Activated CD8-positive, alpha-beta memory T cell treated with anti-CD3 and anti-CD28 coated beads, Interleukin-2, amount 10 ng/mL, durations not matched to agents 7 days and 5 days (primary cell): ENCODE measurements around the gene RASSF8. TPM values are rescaled to one million over a fixed set of nuclear protein-coding genes. Genes with fewer than 3 reads are reported as not detected.

Experiments
- ATAC-seq: fragments of 150-1000 bp; cut with Tn5 transposase; one replicate; pipeline ENCODE4 v1.10.0; 2021; ENCODE audit warnings: moderate library complexity
- CTCF ChIA-PET: fragments of 350-600 bp; sonication (Branson Sonifier 250); formaldehyde crosslinking; loops from one replicate; lab custom pipeline; 2021; ENCODE audit warnings: antibody characterized with exemption; lab: Charles Lee
- DNase-seq: peaks from one replicate; pipeline ENCODE4 v3.0.0-alpha.2; 2020
- H3K27ac Mint-ChIP-seq: one replicate; pipeline ENCODE4 v1.8.0; 2021; ENCODE audit warnings: mild to moderate bottlenecking, mixed read lengths
- H3K27me3 Mint-ChIP-seq: one replicate; pipeline ENCODE4 v1.8.0; 2021; ENCODE audit warnings: mixed read lengths
- H3K36me3 Mint-ChIP-seq: one replicate; pipeline ENCODE4 v1.8.0; 2021; ENCODE audit warnings: mild to moderate bottlenecking, mixed read lengths
- H3K4me1 Mint-ChIP-seq: one replicate; pipeline ENCODE4 v1.8.0; 2021; ENCODE audit warnings: mixed read lengths
- H3K4me3 Mint-ChIP-seq: one replicate; pipeline ENCODE4 v1.8.0; 2021; ENCODE audit warnings: mild to moderate bottlenecking, moderate library complexity, mixed read lengths
- H3K9me3 Mint-ChIP-seq: one replicate; pipeline ENCODE4 v1.8.0; 2022; ENCODE audit warnings: low read depth, mixed read lengths
- total RNA-seq, 2 experiments: library from RNA; stranded (reverse); gene quantifications; one replicate each; pipeline ENCODE4 v1.2.3, GENCODE V29; 2021

RASSF8 gene
- total RNA-seq, 2 experiments from 2014 or later, result 1.4 to 1.5 TPM

DNA sequence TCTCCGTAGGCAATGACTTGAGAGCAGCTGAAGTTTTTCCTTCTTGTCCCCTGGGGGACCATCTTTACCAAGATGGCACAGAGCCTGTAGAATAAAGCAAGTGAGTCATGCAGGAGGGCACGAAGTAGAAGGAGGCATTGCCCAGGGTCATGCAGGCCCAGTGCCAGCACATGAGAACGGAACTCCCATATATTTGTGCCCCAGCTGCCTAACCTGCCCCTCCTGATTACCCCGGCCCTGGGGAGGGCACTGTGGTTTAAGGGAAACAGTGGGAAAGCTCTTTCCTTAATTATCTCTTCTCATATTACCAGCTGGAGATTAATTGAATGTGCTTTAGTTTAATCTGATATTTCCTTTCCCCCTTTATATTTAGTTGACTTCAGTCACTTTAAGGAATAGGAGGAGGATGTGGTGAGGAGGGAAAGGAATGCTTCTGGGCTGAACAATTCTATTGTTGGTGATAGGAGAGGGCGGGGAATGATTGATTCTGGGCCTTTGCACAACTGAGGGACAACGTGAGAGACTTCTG is 51.9 kb downstream of the RASSF8 start:
- no peak for DNase-seq
- no peak for ATAC-seq
- Mint-ChIP-seq H3K4me3 (no peak overlapping the region), H3K9me3 (no peaks in the 10 kb centered on the region), H3K27ac (no peak overlapping the region), H3K4me1 (no peaks in the 10 kb centered on the region), H3K36me3 (no peaks in the 10 kb centered on the region), H3K27me3 (peaks cover 7% of the 10 kb centered on the region)
- CTCF ChIA-PET, result no interaction called here

DNA sequence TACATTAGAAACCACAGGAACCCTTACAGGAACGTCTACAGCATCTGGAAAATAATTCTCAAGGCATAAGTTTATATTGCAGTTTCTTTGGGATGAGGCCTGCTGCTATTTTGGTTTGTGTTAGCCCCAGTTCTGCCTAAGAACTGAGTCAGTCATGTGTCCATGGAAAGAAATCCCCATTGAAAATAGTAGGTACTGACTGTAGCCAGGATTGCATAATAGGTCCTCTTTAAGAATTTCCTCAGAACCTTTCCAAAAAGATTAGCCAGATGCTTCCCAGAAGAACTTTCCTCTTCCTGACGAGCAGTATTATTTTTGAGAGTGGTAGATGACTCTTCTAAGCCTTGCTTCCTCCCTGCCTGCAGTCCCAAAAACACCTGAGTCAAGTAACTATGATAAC is 52.6 kb downstream of the RASSF8 start:
- CTCF ChIA-PET, result no interaction called here
- H3K4me1 Mint-ChIP-seq, result no peaks in the 10 kb centered on the region
- DNase-seq (no peak), ATAC-seq (no peak)
- H3K36me3 Mint-ChIP-seq, result no peaks in the 10 kb centered on the region
- no peaks in the 10 kb centered on the region for H3K9me3 Mint-ChIP-seq
- H3K27ac Mint-ChIP-seq, result no peak overlapping the region
- H3K4me3 Mint-ChIP-seq, result no peak overlapping the region
- H3K27me3 Mint-ChIP-seq, result peaks cover 8% of the 10 kb centered on the region

DNA sequence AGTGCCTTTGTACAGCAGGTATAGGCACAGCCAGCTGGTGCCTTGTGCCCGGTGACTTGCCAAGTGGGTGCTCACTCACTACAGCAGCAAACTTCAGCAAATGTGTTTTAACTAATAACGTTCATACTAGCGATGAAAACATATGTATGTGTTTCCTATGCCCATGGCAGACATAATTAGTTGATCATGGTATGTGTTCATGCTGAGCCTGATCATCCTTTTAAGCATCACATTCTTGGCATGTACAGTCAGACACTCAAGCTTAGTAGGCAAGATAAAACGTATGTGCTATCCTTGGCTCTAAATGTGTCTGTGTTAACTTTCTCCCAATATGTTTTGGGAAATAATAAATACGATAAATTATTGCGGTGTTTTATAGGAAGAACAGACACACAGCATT is 55.6 kb downstream of the RASSF8 start:
- H3K36me3 Mint-ChIP-seq, result no peaks in the 10 kb centered on the region
- no peak overlapping the region for H3K4me3 Mint-ChIP-seq

DNA sequence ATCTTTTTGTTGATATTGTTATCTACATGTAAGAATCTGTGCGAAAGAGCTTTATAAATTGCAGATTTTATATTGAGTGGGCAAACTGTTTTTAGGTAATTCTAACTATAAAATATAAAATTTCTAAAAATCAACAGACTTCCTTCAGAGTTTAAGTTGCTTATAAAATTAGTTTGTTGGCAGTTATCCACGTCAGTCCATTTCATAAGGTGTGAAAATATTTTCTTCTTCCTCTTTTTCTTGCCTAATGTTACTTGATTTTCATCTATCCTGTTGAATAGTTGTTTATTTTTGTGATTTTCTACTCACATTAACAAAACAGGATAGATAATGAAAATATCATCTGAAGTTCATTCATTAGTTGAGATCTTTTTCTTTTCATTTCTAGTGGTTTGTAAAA is 58.0 kb downstream of the RASSF8 start:
- DNase-seq, result no peak
- H3K36me3 Mint-ChIP-seq, result no peaks in the 10 kb centered on the region
- CTCF ChIA-PET, result no interaction called here
- no peak overlapping the region for H3K4me3 Mint-ChIP-seq
- no peak overlapping the region for H3K27ac Mint-ChIP-seq
- H3K9me3 Mint-ChIP-seq, result no peaks in the 10 kb centered on the region
- peaks cover 28% of the 10 kb centered on the region for H3K27me3 Mint-ChIP-seq
- no peaks in the 10 kb centered on the region for H3K4me1 Mint-ChIP-seq
- no peak for ATAC-seq

More for the DNA sequence above, 55.6 kb downstream of the RASSF8 start:
- Mint-ChIP-seq H3K9me3 (no peaks in the 10 kb centered on the region), H3K27me3 (peaks cover 24% of the 10 kb centered on the region), H3K27ac (no peak overlapping the region), H3K4me1 (no peaks in the 10 kb centered on the region)
- no peak for DNase-seq
- CTCF ChIA-PET, result no interaction called here
- no peak for ATAC-seq

DNA sequence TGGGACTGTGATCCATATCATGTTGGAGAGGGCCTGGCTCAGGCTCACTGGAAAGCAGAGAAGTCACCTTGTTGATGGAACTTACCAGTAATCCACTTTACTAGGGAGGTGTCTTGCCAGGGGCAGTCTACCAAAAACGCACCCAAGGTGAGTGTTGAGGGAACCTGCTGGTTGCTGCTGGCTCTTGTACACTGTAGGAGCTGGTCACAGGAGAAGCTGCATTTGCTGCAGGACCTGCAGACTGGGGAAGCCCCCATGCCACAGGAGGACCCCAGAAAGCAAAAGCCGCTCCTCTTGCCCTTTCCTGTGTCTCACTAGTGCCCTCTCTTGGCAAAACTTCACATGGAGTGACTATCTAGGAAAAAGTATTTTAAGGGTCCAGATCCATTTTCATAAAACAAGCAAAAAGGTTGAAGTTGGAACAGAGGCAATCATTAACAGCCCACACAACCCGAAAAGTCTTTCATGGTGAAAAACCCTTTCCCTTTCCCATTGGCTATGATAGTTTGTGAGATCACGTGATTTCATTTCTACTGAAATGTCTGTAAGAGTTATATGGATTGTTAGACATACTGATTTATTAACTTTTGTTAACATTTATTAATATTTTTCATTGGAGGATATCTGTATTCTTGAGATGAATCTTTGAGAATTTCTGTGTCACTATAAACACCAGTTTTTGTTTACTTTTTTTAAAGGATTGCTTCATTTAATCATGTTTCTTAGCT is 59.2 kb downstream of the RASSF8 start:
- CTCF ChIA-PET, result no interaction called here
- Mint-ChIP-seq H3K27ac (no peak overlapping the region), H3K4me1 (no peaks in the 10 kb centered on the region), H3K9me3 (no peaks in the 10 kb centered on the region), H3K36me3 (no peaks in the 10 kb centered on the region), H3K4me3 (no peak overlapping the region), H3K27me3 (peaks cover 35% of the 10 kb centered on the region)
- ATAC-seq (peak; percentile 9), DNase-seq (no peak)

DNA sequence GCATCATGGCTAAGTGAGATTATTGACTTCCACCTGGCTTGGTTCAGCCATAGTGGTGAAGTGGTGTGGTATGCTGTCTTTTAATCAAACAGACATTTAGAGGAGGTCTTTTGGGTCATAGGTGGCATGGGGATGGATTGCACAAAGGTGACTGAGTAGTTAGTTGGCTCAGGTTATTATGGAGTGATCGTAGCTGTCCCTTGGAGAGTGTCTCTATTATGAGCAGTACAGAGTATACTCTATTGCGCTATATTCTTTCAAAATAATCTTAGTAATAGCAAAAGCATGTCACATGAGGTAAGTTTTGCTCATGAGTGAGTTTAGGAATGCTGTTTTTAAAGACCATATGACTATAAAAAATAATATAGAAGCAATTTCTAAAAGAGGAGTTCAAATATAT is 60.4 kb downstream of the RASSF8 start:
- H3K36me3 Mint-ChIP-seq, result no peaks in the 10 kb centered on the region
- no peak for DNase-seq
- no peak for ATAC-seq
- H3K27me3 Mint-ChIP-seq, result peaks cover 39% of the 10 kb centered on the region
- H3K9me3 Mint-ChIP-seq, result no peaks in the 10 kb centered on the region
- no peaks in the 10 kb centered on the region for H3K4me1 Mint-ChIP-seq
- CTCF ChIA-PET, result no interaction called here
- no peak overlapping the region for H3K27ac Mint-ChIP-seq
- no peak overlapping the region for H3K4me3 Mint-ChIP-seq

DNA sequence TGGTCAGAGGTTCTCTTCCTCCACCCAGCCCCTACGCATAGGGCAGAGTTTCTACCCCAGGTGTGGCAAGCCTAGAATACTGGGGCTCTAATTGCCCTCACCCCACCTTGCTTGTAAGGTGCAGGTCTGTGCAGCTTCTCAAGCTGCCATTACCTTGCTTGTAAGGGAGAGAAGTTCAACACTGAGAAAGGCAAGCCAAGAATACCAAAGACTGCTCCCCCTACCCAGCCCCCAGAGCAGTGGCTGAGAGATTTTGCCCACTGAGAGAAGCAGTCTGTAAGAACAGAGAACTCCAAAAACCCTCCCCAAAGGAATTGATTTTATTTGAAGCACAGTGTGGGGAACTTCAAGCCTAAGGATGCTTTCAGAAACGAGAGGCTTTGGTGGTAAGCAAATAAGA is 63.1 kb downstream of the RASSF8 start:
- Mint-ChIP-seq H3K4me1 (no peaks in the 10 kb centered on the region), H3K27me3 (peaks cover 33% of the 10 kb centered on the region), H3K36me3 (no peaks in the 10 kb centered on the region), H3K9me3 (no peaks in the 10 kb centered on the region), H3K4me3 (no peak overlapping the region), H3K27ac (no peak overlapping the region)
- no peak for DNase-seq
- no peak for ATAC-seq
- CTCF ChIA-PET, result interaction anchor here (1.2 kb wide), 1 partner anchor 8 kb away, joined by 3 read pairs; no protein-coding TSS in a partner anchor

DNA sequence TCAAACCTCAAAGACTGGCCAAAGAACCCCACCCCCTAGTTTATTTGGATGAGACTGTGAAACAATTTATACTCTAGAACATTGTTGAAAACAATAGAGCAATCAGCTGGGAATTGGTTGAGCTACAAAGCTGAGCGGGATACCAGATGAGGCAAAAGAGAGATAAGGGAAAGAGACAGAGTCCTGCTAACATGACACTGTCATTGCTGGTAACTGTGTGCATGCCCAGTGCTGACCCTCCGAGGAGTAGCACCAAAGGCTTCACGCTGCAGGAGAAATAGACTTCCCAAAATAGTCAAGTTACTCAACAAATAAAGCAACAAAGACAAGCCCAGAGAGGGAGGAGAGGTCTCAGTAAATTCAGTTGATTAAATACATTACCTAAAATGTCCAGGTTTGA is 63.6 kb downstream of the RASSF8 start:
- ATAC-seq (no peak), DNase-seq (no peak)
- Mint-ChIP-seq H3K27me3 (peaks cover 30% of the 10 kb centered on the region), H3K36me3 (no peaks in the 10 kb centered on the region), H3K27ac (no peak overlapping the region), H3K4me1 (no peaks in the 10 kb centered on the region), H3K9me3 (no peaks in the 10 kb centered on the region), H3K4me3 (no peak overlapping the region)
- CTCF ChIA-PET, result no interaction called here

DNA sequence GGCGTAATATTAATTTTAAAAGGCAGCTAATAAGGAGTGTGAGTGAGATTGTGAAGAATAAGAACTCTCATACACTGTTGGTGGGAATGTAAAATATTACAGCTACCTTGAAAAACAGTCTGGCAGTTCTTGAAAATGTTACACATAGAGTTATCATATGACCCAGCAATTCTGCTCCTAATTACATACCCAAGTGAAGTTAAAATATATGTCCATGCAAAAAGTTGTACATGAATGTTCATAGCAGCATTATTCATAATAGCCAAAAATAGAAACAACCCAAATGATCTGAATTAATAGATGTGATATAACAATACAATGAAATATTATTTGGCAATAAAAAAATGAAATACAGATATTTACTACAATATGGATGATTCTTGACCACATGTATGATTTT is 68.2 kb downstream of the RASSF8 start:
- Mint-ChIP-seq H3K9me3 (no peaks in the 10 kb centered on the region), H3K27ac (no peak overlapping the region), H3K36me3 (no peaks in the 10 kb centered on the region), H3K4me3 (no peak overlapping the region), H3K4me1 (no peaks in the 10 kb centered on the region), H3K27me3 (peaks cover 35% of the 10 kb centered on the region)
- DNase-seq (no peak), ATAC-seq (no peak)
- CTCF ChIA-PET, result no interaction called here

DNA sequence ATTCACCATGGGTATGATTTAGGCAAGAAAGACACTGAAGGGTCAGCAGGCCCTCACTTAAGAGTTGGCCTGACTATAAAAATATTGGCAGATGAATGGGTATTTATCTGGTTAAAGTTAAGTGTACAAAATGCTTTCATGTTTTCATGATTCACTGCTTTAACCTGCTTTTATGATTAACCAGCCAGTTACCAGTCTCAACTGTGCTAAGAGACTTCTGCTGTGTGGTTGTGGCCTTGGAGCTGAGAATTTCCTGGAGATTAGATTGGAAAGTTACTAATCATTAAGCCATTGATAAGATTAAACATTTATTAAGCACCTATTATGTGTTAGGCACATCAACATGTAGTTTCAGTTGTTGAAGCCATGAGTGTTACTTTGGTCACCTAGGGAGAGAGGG is 68.9 kb downstream of the RASSF8 start:
- H3K27me3 Mint-ChIP-seq, result peaks cover 28% of the 10 kb centered on the region
- no peak overlapping the region for H3K27ac Mint-ChIP-seq
- CTCF ChIA-PET, result no interaction called here
- H3K4me3 Mint-ChIP-seq, result no peak overlapping the region
- ATAC-seq (no peak), DNase-seq (no peak)
- no peaks in the 10 kb centered on the region for H3K4me1 Mint-ChIP-seq
- H3K9me3 Mint-ChIP-seq, result no peaks in the 10 kb centered on the region
- H3K36me3 Mint-ChIP-seq, result no peaks in the 10 kb centered on the region

DNA sequence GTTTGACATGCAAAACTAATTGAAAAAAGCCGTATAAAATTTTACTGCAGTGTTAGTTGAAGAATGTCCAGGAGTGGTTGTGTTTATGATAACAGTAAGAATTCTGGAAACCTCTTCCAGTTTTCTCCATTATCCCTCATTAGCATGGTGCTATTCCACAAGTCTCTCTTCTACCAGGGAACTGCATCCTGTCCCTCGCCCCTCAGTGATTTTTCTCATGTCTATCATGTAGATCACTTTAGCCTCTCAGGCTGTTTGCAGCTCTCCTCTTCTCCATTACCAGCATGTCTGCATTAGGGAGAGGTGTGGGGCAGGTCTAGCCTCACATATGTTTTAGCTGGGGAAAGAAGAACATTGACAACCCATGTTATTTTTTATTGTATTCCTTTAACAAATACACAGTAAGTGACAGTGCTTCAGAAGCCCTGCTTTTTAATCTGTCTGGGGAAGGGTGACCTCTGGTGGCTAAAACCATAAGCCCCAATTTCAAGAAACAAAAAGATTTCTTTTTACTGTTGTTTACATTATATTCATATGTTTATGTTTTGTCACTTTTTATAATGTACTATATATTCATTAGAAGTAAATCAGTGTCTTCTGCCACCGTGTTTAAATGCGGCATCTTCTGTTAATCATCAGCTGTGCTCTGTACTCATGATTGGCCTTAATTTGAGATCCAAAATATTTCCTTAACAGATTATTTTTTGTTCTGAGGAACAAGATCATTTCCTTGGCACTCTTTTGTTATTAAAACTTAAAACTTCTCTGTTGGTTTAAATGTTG is 70.7 kb downstream of the RASSF8 start:
- Mint-ChIP-seq H3K4me3 (no peak overlapping the region), H3K9me3 (no peaks in the 10 kb centered on the region), H3K27ac (no peak overlapping the region), H3K27me3 (peaks cover 24% of the 10 kb centered on the region), H3K36me3 (no peaks in the 10 kb centered on the region), H3K4me1 (no peaks in the 10 kb centered on the region)
- DNase-seq (peak; percentile 43), ATAC-seq (no peak)
- CTCF ChIA-PET, result interaction anchor here (0.7 to 0.8 kb wide), 2 partner anchors 8 to 1548 kb away, joined by 3 read pairs; no protein-coding TSS in a partner anchor

DNA sequence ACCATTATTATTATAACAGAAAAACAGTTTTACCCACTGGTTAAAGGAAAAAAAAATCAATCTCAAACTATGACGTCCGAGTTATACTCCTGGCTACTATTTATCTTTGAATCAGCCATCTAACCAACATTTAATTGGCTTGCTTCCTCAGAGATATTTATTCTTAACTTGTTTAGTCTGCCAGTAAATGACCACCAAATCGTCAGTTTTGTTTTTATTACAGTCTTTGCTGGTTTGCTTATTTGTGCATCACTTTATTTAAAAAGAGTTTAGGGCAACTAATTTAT is 71.2 kb downstream of the RASSF8 start:
- DNase-seq, result no peak
- H3K4me1 Mint-ChIP-seq, result no peaks in the 10 kb centered on the region
- H3K27ac Mint-ChIP-seq, result no peak overlapping the region
- no peak overlapping the region for H3K4me3 Mint-ChIP-seq
- no peaks in the 10 kb centered on the region for H3K36me3 Mint-ChIP-seq
- CTCF ChIA-PET, result interaction anchor here (0.7 to 0.8 kb wide), 2 partner anchors 9 to 1548 kb away, joined by 3 read pairs; no protein-coding TSS in a partner anchor
- no peak for ATAC-seq
- H3K27me3 Mint-ChIP-seq, result peaks cover 24% of the 10 kb centered on the region
- H3K9me3 Mint-ChIP-seq, result no peaks in the 10 kb centered on the region

DNA sequence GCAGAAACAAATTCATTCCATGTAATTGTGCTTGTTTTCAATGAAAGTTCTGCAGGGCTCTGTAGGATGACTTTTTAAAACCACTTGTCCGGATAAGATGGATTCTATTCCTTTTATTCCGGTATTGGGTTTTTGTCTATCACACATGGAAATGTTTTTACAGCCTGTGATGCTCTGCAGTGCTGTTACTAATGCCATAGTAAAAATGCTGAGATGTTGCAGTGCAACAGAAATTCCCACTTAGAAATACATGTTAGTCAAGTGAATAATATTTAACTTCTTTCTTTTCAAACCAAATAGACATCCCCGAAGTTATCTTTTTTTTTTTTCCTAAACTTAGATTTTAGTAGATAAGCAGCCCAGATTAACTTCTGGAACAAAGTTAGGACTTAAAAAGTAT is 71.9 kb downstream of the RASSF8 start:
- Mint-ChIP-seq H3K27me3 (peaks cover 24% of the 10 kb centered on the region), H3K4me1 (no peaks in the 10 kb centered on the region), H3K4me3 (no peak overlapping the region), H3K27ac (no peak overlapping the region), H3K36me3 (no peaks in the 10 kb centered on the region), H3K9me3 (no peaks in the 10 kb centered on the region)
- ATAC-seq, result no peak
- no peak for DNase-seq
- CTCF ChIA-PET, result no interaction called here

DNA sequence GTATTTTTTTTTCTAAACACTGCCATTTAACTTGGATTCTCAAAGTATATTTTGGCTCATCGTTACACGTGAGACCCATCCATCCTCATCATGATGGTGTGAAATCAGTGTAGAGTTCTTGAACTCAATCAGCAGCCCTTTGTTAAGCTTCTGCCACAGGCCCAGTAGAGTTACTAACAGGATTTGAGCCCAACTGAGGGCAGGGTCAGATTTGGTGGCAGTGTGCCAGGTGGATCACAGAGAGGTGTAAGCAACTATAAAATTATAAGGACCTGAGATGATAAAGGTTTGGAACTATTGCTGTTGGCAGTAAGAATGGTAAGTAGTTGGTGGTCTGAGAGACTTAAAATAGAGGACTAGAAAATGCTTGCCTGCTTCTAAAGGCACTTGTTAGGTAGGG is 72.8 kb downstream of the RASSF8 start:
- H3K27ac Mint-ChIP-seq, result no peak overlapping the region
- DNase-seq, result no peak
- H3K27me3 Mint-ChIP-seq, result peaks cover 24% of the 10 kb centered on the region
- no peaks in the 10 kb centered on the region for H3K36me3 Mint-ChIP-seq
- CTCF ChIA-PET, result no interaction called here
- H3K9me3 Mint-ChIP-seq, result no peaks in the 10 kb centered on the region
- H3K4me1 Mint-ChIP-seq, result no peaks in the 10 kb centered on the region
- no peak for ATAC-seq
- H3K4me3 Mint-ChIP-seq, result no peak overlapping the region
